Mesendoderm (in vitro differentiated cells): ENCODE data around the gene SAMD9L.

Experiments
- DNase-seq: peaks from one replicate; pipeline ENCODE4 v3.0.0; 2013
- H2AK5ac ChIP-seq: 2 replicates; pipeline ENCODE4 v1.6.1; 2013; ENCODE audit warnings: low read length, inconsistent platforms
- H2BK120ac ChIP-seq: 2 replicates; pipeline ENCODE4 v1.6.1; 2013; ENCODE audit warnings: low read depth, mild to moderate bottlenecking, low read length, moderate library complexity, mixed read lengths
- H2BK15ac ChIP-seq: replicated peaks from 2 replicates; pipeline ENCODE4 v1.6.1; 2013; ENCODE audit warnings: low read depth, mild to moderate bottlenecking, moderate library complexity
- H2BK5ac ChIP-seq: 2 replicates; pipeline ENCODE4 v1.6.1; 2013; ENCODE audit warnings: low read length, inconsistent platforms
- H3K18ac ChIP-seq: 2 replicates; pipeline ENCODE4 v1.6.1; 2013; ENCODE audit warnings: mild to moderate bottlenecking, low read length, mixed read lengths
- H3K23ac ChIP-seq: one replicate; pipeline ENCODE4 v1.6.1; 2013; ENCODE audit warnings: low read length
- H3K27ac ChIP-seq: 2 replicates; pipeline ENCODE4 v1.5.1; 2013; ENCODE audit warnings: low read depth, mild to moderate bottlenecking, inconsistent platforms, low read length, moderate library complexity
- H3K27me3 ChIP-seq: 2 replicates; pipeline ENCODE4 v1.6.1; 2013; ENCODE audit warnings: low read length, control low read depth, mild to moderate bottlenecking, inconsistent platforms; ENCODE audit not compliant: insufficient read depth, poor library complexity
- H3K36me3 ChIP-seq: 2 replicates; pipeline ENCODE4 v1.6.1; 2013; ENCODE audit warnings: low read length, inconsistent platforms; ENCODE audit not compliant: control insufficient read depth, insufficient read depth
- H3K4ac ChIP-seq: one replicate; pipeline ENCODE4 v1.6.1; 2013; ENCODE audit warnings: low read depth, mild to moderate bottlenecking, low read length, moderate library complexity
- H3K4me1 ChIP-seq: 2 replicates; pipeline ENCODE4 v1.6.1; 2013; ENCODE audit warnings: low read depth, low read length, inconsistent platforms; ENCODE audit not compliant: control insufficient read depth
- H3K4me2 ChIP-seq: 2 replicates; pipeline ENCODE4 v1.6.1; 2013; ENCODE audit warnings: low read length
- H3K4me3 ChIP-seq: 2 replicates; pipeline ENCODE4 v1.5.1; 2013; ENCODE audit warnings: mild to moderate bottlenecking, low read length
- H3K56ac ChIP-seq: one replicate; pipeline ENCODE4 v1.6.1; 2013; ENCODE audit warnings: low read length
- H3K79me1 ChIP-seq: 2 replicates; pipeline ENCODE4 v1.6.1; 2013; ENCODE audit warnings: low read length, inconsistent platforms
- H3K79me2 ChIP-seq: 2 replicates; pipeline ENCODE4 v1.6.1; 2013; ENCODE audit warnings: mild to moderate bottlenecking, low read length; ENCODE audit not compliant: control insufficient read depth, insufficient read depth
- H3K9ac ChIP-seq: 2 replicates; pipeline ENCODE4 v1.6.1; 2013; ENCODE audit warnings: low read length, inconsistent platforms
- H4K5ac ChIP-seq: one replicate; pipeline ENCODE4 v1.6.1; 2013; ENCODE audit warnings: low read length
- H4K8ac ChIP-seq: one replicate; pipeline ENCODE4 v1.6.1; 2013; ENCODE audit warnings: low read depth, mild to moderate bottlenecking, control low read depth, low read length, moderate library complexity
- WGBS: extraction: QIAGEN DNeasy Blood & Tissue Kit; methylation state at CpG from one replicate; pipeline ENCODE4 v1.1.7; 2013; ENCODE audit warnings: low lambda C conversion rate, missing lambda C conversion rate; ENCODE audit not compliant: insufficient coverage; ENCODE audit errors: extremely low coverage; 5-methylcytosine and 5-hydroxymethylcytosine counted together

SAMD9L gene

DNA sequence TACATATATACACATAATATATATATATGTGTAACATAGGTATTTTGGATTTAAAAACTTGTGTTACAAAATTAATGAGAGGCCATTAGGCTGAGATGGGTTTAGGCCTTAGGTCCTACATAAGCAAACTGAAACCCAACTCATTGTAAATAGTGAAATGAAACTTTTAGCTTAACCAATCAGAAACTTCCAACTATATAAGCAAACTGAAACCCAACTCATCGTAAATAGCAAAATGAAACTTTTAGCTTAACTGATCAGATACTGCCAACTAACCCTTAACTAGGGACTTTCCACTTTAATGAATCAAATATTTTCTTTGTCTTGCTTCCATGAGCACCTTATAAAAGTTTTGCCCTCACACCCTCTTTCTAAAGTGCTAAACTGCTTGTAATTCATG, 17.3 kb upstream of the SAMD9L start:
- no peak overlapping the region for H3K4me3 ChIP-seq
- no peak overlapping the region for H2BK5ac ChIP-seq
- no peak for DNase-seq
- no peak overlapping the region for H2BK15ac ChIP-seq
- H3K4me2 ChIP-seq = no peak overlapping the region
- H3K36me3 ChIP-seq = no peaks in the 10 kb centered on the region
- H3K23ac ChIP-seq = no peak overlapping the region
- no peak overlapping the region for H3K27ac ChIP-seq
- no peak overlapping the region for H3K9ac ChIP-seq
- no peak overlapping the region for H3K56ac ChIP-seq
- no peaks in the 10 kb centered on the region for H3K27me3 ChIP-seq
- no peak overlapping the region for H3K18ac ChIP-seq
- H4K8ac ChIP-seq = no peak overlapping the region
- H2BK120ac ChIP-seq = no peak overlapping the region
- H2AK5ac ChIP-seq = no peak overlapping the region
- no peaks in the 10 kb centered on the region for H3K79me2 ChIP-seq
- WGBS = no CpG with 5 or more reads among the region's 1 CpG
- H3K4me1 ChIP-seq = no peaks in the 10 kb centered on the region
- no peak overlapping the region for H3K4ac ChIP-seq
- no peaks in the 10 kb centered on the region for H3K79me1 ChIP-seq
- H4K5ac ChIP-seq = no peak overlapping the region

DNA sequence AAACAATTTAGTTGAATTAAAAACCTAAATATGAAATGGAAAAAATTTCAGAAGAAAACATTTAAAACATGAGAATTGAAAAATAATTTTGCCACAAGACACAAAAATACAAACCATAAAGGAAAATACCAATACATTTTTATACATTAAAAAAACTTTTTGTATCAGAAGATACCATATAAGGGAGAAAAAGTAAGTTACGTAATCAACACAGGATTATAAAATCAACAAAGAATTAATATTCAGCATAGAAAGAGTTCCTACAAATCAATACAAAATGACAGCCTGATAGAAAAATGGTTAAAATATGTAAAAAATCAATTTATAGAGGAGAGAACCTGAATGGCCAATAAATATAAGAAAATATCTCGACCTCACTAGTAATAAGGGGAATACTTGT, 16.6 kb upstream of the SAMD9L start:
- Histone ChIP-seq H2BK15ac (no peak overlapping the region), H3K18ac (no peak overlapping the region), H3K23ac (no peak overlapping the region), H3K4me2 (no peak overlapping the region), H2AK5ac (no peak overlapping the region), H2BK5ac (no peak overlapping the region), H3K9ac (no peak overlapping the region), H3K27me3 (no peaks in the 10 kb centered on the region), H4K8ac (no peak overlapping the region), H3K4me1 (no peaks in the 10 kb centered on the region), H3K4ac (no peak overlapping the region), H3K79me1 (no peaks in the 10 kb centered on the region), H2BK120ac (no peak overlapping the region), H4K5ac (no peak overlapping the region), H3K79me2 (no peaks in the 10 kb centered on the region), H3K36me3 (no peaks in the 10 kb centered on the region), H3K27ac (no peak overlapping the region), H3K4me3 (no peak overlapping the region), H3K56ac (no peak overlapping the region)
- no peak for DNase-seq
- WGBS = no CpG with 5 or more reads among the region's 2 CpGs

DNA sequence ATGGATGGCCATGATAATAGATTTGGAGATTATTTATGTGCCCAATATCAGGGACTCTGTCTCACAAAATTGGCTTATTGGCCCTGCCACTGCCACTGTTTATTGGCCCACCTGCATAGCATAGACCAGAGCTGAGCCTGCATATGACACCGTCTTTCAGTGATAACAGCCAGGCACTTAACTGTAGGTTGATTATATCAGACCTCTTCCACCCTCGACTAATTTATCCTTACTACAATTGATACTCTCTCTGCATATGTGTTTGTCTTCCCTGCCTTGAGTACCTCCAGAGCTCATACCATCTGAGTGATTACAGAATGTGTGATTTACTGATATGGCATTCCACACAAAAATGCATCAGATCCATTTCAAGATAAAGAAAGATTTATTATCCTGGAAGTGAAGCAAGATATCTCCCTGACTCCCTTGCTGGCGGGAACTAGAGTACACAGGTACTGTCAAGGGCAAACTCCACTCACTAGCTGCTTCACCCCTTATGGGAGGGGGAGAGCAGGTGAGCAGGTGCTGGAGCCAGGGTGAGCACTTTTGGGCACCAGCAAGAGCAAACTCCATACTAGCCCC, 13.1 kb upstream of the SAMD9L start:
- H3K79me2 ChIP-seq = no peaks in the 10 kb centered on the region
- DNase-seq = no peak
- H3K23ac ChIP-seq = no peak overlapping the region
- no peak overlapping the region for H4K8ac ChIP-seq
- H2BK120ac ChIP-seq = no peak overlapping the region
- H3K27me3 ChIP-seq = no peaks in the 10 kb centered on the region
- no peak overlapping the region for H3K4ac ChIP-seq
- no peak overlapping the region for H3K4me3 ChIP-seq
- H3K4me1 ChIP-seq = no peaks in the 10 kb centered on the region
- no peak overlapping the region for H2BK15ac ChIP-seq
- H3K36me3 ChIP-seq = no peaks in the 10 kb centered on the region
- no peak overlapping the region for H3K27ac ChIP-seq
- no peak overlapping the region for H2BK5ac ChIP-seq
- H3K79me1 ChIP-seq = no peaks in the 10 kb centered on the region
- H3K18ac ChIP-seq = no peak overlapping the region
- no peak overlapping the region for H3K4me2 ChIP-seq
- H2AK5ac ChIP-seq = no peak overlapping the region
- no CpG with 5 or more reads among the region's 3 CpGs for WGBS
- no peak overlapping the region for H3K56ac ChIP-seq
- H3K9ac ChIP-seq = no peak overlapping the region
- no peak overlapping the region for H4K5ac ChIP-seq

DNA sequence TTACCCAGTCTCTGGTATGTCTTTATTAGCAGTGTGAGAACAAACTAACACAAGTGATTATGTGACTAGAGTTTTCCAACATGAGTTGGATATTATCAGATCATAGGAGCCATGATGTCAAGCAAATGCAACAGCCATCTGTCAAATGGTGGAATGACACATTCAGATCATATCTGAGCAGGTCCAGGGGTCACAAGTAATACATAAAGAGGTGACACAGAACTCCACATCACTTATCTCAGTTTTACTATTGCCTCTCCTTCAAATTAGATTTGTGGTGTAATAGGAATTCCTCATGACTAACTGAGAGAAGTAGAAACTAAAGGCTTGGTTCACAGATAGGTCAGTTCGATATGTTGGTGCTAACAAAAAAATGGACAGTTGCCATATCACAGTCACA, 12.2 kb upstream of the SAMD9L start:
- Histone ChIP-seq H3K27me3 (no peaks in the 10 kb centered on the region), H3K27ac (no peak overlapping the region), H3K79me2 (no peaks in the 10 kb centered on the region), H3K56ac (no peak overlapping the region), H3K4me3 (no peak overlapping the region), H3K4ac (no peak overlapping the region), H2BK5ac (no peak overlapping the region), H3K4me2 (no peak overlapping the region), H4K8ac (no peak overlapping the region), H3K36me3 (no peaks in the 10 kb centered on the region), H2AK5ac (no peak overlapping the region), H3K18ac (no peak overlapping the region), H4K5ac (no peak overlapping the region), H3K79me1 (no peaks in the 10 kb centered on the region), H2BK15ac (no peak overlapping the region), H3K4me1 (no peaks in the 10 kb centered on the region), H3K9ac (no peak overlapping the region), H2BK120ac (no peak overlapping the region), H3K23ac (no peak overlapping the region)
- DNase-seq = no peak
- no CpG with 5 or more reads among the region's 1 CpG for WGBS

DNA sequence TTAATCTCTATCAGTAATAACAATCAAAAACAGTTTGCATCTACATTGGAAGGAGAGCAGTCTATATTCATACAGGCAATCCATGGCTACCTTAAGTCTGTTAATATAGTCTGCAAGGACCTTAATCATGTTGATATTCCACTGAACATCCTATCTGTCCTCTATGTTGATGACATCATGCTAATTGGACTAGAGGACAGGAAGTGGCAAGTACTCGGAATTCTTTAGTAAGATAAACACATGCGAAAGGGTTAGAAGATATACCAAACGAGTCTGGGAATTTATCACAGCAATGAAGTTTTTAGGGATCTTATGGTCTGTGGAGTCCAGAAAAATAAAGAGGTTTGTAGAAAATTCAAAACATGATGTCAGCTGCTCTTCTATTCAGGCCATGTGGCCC, 11.3 kb upstream of the SAMD9L start:
- Histone ChIP-seq H3K18ac (no peak overlapping the region), H4K5ac (no peak overlapping the region), H3K27me3 (no peaks in the 10 kb centered on the region), H3K4me2 (no peak overlapping the region), H2AK5ac (no peak overlapping the region), H4K8ac (no peak overlapping the region), H3K23ac (no peak overlapping the region), H3K4me1 (no peaks in the 10 kb centered on the region), H3K36me3 (no peaks in the 10 kb centered on the region), H3K79me2 (no peaks in the 10 kb centered on the region), H2BK5ac (no peak overlapping the region), H2BK120ac (no peak overlapping the region), H3K79me1 (no peaks in the 10 kb centered on the region), H3K9ac (no peak overlapping the region), H3K4ac (no peak overlapping the region), H2BK15ac (no peak overlapping the region), H3K4me3 (no peak overlapping the region), H3K27ac (no peak overlapping the region), H3K56ac (no peak overlapping the region)
- DNase-seq = no peak
- WGBS = no CpG with 5 or more reads among the region's 3 CpGs

DNA sequence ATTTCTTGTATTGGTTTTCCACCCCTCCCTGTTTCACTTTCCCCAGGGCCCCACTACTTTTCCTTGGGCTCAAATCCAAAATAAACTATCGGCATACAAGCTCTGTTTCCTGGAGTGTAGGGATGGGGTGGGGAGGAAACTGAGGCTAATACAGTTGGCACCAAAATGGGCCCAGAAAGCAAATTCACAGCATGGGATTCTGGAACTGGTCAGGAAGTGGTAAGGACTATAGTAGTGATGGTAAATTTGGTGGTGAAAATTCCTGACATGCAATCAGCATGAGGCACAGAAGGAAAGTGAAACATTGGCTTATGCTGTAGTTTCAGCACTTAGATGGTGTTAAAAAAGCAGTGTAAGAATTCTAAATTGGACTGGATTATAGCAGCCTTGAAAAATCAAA, 8.7 kb upstream of the SAMD9L start:
- Histone ChIP-seq H3K9ac (no peak overlapping the region), H2BK15ac (no peak overlapping the region), H3K4me3 (no peak overlapping the region), H4K8ac (no peak overlapping the region), H3K4me2 (no peak overlapping the region), H3K27me3 (no peaks in the 10 kb centered on the region), H2BK120ac (no peak overlapping the region), H3K56ac (no peak overlapping the region), H3K79me1 (no peaks in the 10 kb centered on the region), H3K27ac (no peak overlapping the region), H3K79me2 (no peaks in the 10 kb centered on the region), H3K4me1 (no peaks in the 10 kb centered on the region), H3K4ac (no peak overlapping the region), H3K36me3 (no peaks in the 10 kb centered on the region), H4K5ac (no peak overlapping the region), H3K18ac (no peak overlapping the region), H2AK5ac (no peak overlapping the region), H2BK5ac (no peak overlapping the region), H3K23ac (no peak overlapping the region)
- no peak for DNase-seq
- WGBS = no CpG with 5 or more reads among the region's 1 CpG
